ENCODE data around the gene SEC16A.

- no peak for TF ChIP-seq CTCF (conservative IDR thresholded peaks at IDR 0.05 in 1 of 2, IDR thresholded peaks at IDR 0.05 in 1 of 2; ENCODE audit: extremely low read depth in 1 of 2, insufficient read depth in 1 of 2, low read depth in 1 of 2, low read length in 2 of 2)
- no peak for TF ChIP-seq EZH2 (IDR thresholded peaks at IDR 0.05; ENCODE audit: borderline replicate concordance, low read length)
Observed at GRCh38 chr9:136512651-136513071, 29.8 kb upstream of the SEC16A start.
